CD14-positive monocyte (primary cell): ENCODE measurements around the gene ZBTB7C. TPM values are rescaled to one million over a fixed set of nuclear protein-coding genes. Genes with fewer than 3 reads are reported as not detected.

Experiments
- DNase-seq, 3 donors: peaks; one replicate each; pipeline ENCODE4 v3.0.0-alpha.2; 2011 to 2022
- H2AFZ ChIP-seq: 2 replicates; pipeline ENCODE4 v1.6.0; 2012; ENCODE audit warnings: mild to moderate bottlenecking, low read depth, low read length, inconsistent platforms; ENCODE audit not compliant: insufficient read depth, poor library complexity, severe bottlenecking
- H3K27ac ChIP-seq, 2 donors: 1 replicate in 1 of 2; 2 replicates in 1 of 2; pipeline ENCODE4 v1.5.1; 2012 to 2013; ENCODE audit warnings: low read length in 2 of 2, control low read depth in 1 of 2, inconsistent platforms in 1 of 2, low read depth in 1 of 2, mild to moderate bottlenecking in 1 of 2
- H3K27me3 ChIP-seq, 2 donors: one replicate each; pipeline versions ENCODE4 v1.6.0 to v1.6.1; 2011 to 2013; ENCODE audit warnings: low read length in 2 of 2; ENCODE audit not compliant: control insufficient read depth in 2 of 2, insufficient read depth in 2 of 2
- H3K36me3 ChIP-seq, 2 donors: replicated peaks in 1 of 2; 1 replicate in 1 of 2; 2 replicates in 1 of 2; pipeline versions ENCODE4 v1.5.1 to v1.6.1; 2012 to 2013; ENCODE audit warnings: low read length in 2 of 2, control low read depth in 1 of 2, inconsistent platforms in 1 of 2, mild to moderate bottlenecking in 1 of 2; ENCODE audit not compliant: insufficient read depth in 2 of 2, control insufficient read depth in 1 of 2
- H3K4me1 ChIP-seq, 2 donors: 1 replicate in 1 of 2; 2 replicates in 1 of 2; pipeline versions ENCODE4 v1.5.1 to v1.6.1; 2012 to 2013; ENCODE audit warnings: low read length in 2 of 2, control low read depth in 1 of 2, inconsistent platforms in 1 of 2, mild to moderate bottlenecking in 1 of 2, moderate library complexity in 1 of 2; ENCODE audit not compliant: insufficient read depth in 2 of 2, control insufficient read depth in 1 of 2
- H3K4me2 ChIP-seq: replicated peaks from 2 replicates; pipeline ENCODE3; 2012; ENCODE audit warnings: low read length, moderate library complexity, mild to moderate bottlenecking; ENCODE audit not compliant: poor library complexity, severe bottlenecking; ENCODE audit errors: extremely low read depth
- H3K4me3 ChIP-seq, 3 experiments: fragments of 200-600 bp in 1 of 3; sonication (generic) in 1 of 3; replicated peaks in 1 of 3; 1 replicate in 2 of 3; 2 replicates in 1 of 3; pipeline ENCODE4 v1.5.1; 2011 to 2013; ENCODE audit warnings: low read length in 3 of 3, mild to moderate bottlenecking in 3 of 3, control low read depth in 2 of 3, low read depth in 2 of 3, inconsistent platforms in 1 of 3, moderate library complexity in 1 of 3
- H3K79me2 ChIP-seq: 2 replicates; pipeline ENCODE4 v1.6.0; 2012; ENCODE audit warnings: mild to moderate bottlenecking, control low read depth, inconsistent platforms, low read length, moderate library complexity; ENCODE audit not compliant: insufficient read depth
- H3K9ac ChIP-seq: 2 replicates; pipeline ENCODE4 v1.6.0; 2017; ENCODE audit warnings: low read length, mild to moderate bottlenecking; ENCODE audit not compliant: insufficient read depth, poor library complexity, severe bottlenecking
- H3K9me3 ChIP-seq, 2 donors: replicated peaks in 1 of 2; 1 replicate in 1 of 2; 2 replicates in 1 of 2; pipeline versions ENCODE4 v1.5.1 to v1.6.1; 2012 to 2013; ENCODE audit warnings: low read length in 2 of 2, control low read depth in 1 of 2; ENCODE audit not compliant: control insufficient read depth in 1 of 2, insufficient read depth in 1 of 2
- H4K20me1 ChIP-seq: 2 replicates; pipeline ENCODE4 v1.6.0; 2012; ENCODE audit warnings: mild to moderate bottlenecking, low read length, control low read depth, moderate library complexity; ENCODE audit not compliant: insufficient read depth
- H3K27ac Mint-ChIP-seq, 7 donors: one replicate each; pipeline ENCODE4 v1.8.0; 2020; ENCODE audit warnings: mild to moderate bottlenecking in 7 of 7, mixed read lengths in 7 of 7, moderate library complexity in 6 of 7, inconsistent platforms in 2 of 7
- H3K27me3 Mint-ChIP-seq, 3 donors: one replicate each; pipeline ENCODE4 v1.8.0; 2021 to 2022; ENCODE audit warnings: low read depth in 3 of 3, mild to moderate bottlenecking in 3 of 3, mixed read lengths in 3 of 3, moderate library complexity in 3 of 3, inconsistent platforms in 1 of 3
- H3K36me3 Mint-ChIP-seq, 2 donors: one replicate each; pipeline ENCODE4 v1.8.0; 2020; ENCODE audit warnings: mixed read lengths in 2 of 2, inconsistent platforms in 1 of 2, mild to moderate bottlenecking in 1 of 2
- H3K4me1 Mint-ChIP-seq: one replicate; pipeline ENCODE4 v1.8.0; 2020; ENCODE audit warnings: mild to moderate bottlenecking, mixed read lengths
- H3K4me3 Mint-ChIP-seq, 2 donors: one replicate each; pipeline ENCODE4 v1.8.0; 2020; ENCODE audit warnings: mild to moderate bottlenecking in 2 of 2, mixed read lengths in 2 of 2, moderate library complexity in 1 of 2
- H3K9me3 Mint-ChIP-seq, 7 donors: one replicate each; pipeline ENCODE4 v1.8.0; 2020 to 2022; ENCODE audit warnings: mixed read lengths in 7 of 7, mild to moderate bottlenecking in 6 of 7, moderate library complexity in 6 of 7, inconsistent platforms in 2 of 7
- WGBS: methylation state at CpG from one replicate; pipeline ENCODE4 v1.1.5; 2013; ENCODE audit warnings: missing lambda C conversion rate; ENCODE audit not compliant: insufficient coverage; 5-methylcytosine and 5-hydroxymethylcytosine counted together
- intact Hi-C, 2 donors: fragments of 100-400 bp; cut with micrococcal nuclease; formaldehyde crosslinking; loops; one replicate each; pipeline versions ENCODE4 v1.15.0 to v1.15.1; 2023
- polyA plus RNA-seq, 3 donors: library from polyadenylated mRNA; depleted of rRNA in 1 of 3; unstranded in 2 of 3; stranded (reverse) in 1 of 3; fragments of 300-500 nt in 2 of 3; fragments of >200 nt in 1 of 3; fragmentation: Illumina TruSeq in 2 of 3; gene quantifications; 1 replicate in 2 of 3; 2 replicates in 1 of 3; pipeline ENCODE4 v1.2.3, GENCODE V29; 2012 to 2021
- TF ChIP-seq, protein P1 (sequence below): fragments of 200-600 bp; IDR thresholded peaks from one replicate; pipeline ENCODE4 v1.8.0; 2022; ENCODE audit warnings: antibody characterized with exemption, mild to moderate bottlenecking

The ZBTB7C gene
- polyA plus RNA-seq, 3 donors = 0.03 to 0.09 TPM; not detected in 1

DNA sequence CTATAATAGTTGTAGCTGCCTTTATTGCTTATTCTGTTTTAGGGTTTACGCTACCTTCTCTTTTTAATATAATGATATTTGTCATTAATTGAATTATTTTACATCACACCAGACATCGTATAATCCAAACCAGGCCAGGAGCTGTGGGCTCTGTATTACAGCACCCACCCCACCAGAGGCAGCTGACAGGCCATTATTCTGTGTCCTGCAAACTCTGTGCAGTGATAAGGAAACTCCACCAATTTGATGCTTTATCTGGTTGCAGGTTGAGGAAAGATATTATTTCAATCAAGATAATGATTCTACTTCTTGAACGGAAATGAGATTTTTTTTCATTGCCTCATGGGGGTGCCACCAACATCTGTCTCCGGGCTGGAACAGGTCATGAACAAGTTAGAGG is 227.3 kb downstream of the ZBTB7C start:
- H3K4me1 Mint-ChIP-seq = no peaks in the 10 kb centered on the region
- no peaks in the 10 kb centered on the region for H3K36me3 ChIP-seq
- peaks cover 0 to 2% of the 10 kb centered on the region in 2 donors for H3K4me1 ChIP-seq
- no peak overlapping the region for H3K9ac ChIP-seq
- 85% methylated on average over 2 of the region's 4 CpGs for WGBS
- TF ChIP-seq, protein P1, sequence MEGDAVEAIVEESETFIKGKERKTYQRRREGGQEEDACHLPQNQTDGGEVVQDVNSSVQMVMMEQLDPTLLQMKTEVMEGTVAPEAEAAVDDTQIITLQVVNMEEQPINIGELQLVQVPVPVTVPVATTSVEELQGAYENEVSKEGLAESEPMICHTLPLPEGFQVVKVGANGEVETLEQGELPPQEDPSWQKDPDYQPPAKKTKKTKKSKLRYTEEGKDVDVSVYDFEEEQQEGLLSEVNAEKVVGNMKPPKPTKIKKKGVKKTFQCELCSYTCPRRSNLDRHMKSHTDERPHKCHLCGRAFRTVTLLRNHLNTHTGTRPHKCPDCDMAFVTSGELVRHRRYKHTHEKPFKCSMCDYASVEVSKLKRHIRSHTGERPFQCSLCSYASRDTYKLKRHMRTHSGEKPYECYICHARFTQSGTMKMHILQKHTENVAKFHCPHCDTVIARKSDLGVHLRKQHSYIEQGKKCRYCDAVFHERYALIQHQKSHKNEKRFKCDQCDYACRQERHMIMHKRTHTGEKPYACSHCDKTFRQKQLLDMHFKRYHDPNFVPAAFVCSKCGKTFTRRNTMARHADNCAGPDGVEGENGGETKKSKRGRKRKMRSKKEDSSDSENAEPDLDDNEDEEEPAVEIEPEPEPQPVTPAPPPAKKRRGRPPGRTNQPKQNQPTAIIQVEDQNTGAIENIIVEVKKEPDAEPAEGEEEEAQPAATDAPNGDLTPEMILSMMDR = no peak
- no peak for DNase-seq
- H3K27ac Mint-ChIP-seq = no peak overlapping the region
- H3K4me3 ChIP-seq = no peak overlapping the region
- H3K27me3 Mint-ChIP-seq = peaks cover 16 to 21% (median 20%) of the 10 kb centered on the region in 3 donors
- no peak overlapping the region for H3K4me2 ChIP-seq
- H2AFZ ChIP-seq = no peak overlapping the region
- peaks cover 2 to 13% (median 5%) of the 10 kb centered on the region in 7 donors for H3K9me3 Mint-ChIP-seq
- peaks cover 0 to 8% of the 10 kb centered on the region in 2 donors for H3K9me3 ChIP-seq
- H4K20me1 ChIP-seq = no peaks in the 10 kb centered on the region
- no peaks in the 10 kb centered on the region for H3K79me2 ChIP-seq
- no peak overlapping the region for H3K27ac ChIP-seq
- H3K27me3 ChIP-seq = no peaks in the 10 kb centered on the region
- no peak overlapping the region for H3K4me3 Mint-ChIP-seq
- intact Hi-C loops = no loop called here
- no peaks in the 10 kb centered on the region for H3K36me3 Mint-ChIP-seq

DNA sequence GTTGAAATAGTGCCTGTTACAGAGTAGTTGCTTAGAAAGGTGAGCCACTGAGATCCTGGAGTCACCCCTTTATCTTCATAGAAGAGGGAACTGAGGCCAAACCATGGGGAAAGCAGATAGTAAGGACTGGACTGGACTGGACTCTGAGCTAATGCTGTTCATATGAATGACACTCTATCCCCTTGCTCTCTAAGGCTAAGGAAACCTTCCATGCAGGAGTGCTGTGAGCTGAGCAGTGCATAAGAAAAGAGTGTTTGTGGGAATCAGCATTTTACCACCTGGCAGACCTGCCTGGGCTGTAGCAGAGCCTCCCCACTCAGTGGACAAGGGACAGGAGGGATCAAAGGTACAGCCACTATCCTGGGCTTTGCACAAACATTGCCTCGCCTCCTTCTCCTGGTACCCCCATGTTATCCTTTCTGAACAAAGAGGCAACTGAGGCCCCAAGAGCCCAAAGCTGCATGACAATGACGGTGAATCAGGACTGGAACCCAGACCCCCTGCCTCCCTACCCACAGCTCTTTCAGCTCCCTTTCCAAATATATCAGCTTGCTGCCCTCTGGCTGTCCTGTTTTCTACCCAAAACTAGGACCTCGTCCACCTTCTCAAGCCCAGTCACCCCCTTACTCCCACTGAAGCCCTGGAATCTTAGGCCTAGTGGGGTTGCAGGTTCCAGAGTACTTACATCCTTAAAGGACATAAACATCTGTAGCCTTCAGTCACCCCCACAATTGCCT is 227.9 kb downstream of the ZBTB7C start:
- Histone ChIP-seq H4K20me1 (no peaks in the 10 kb centered on the region), H3K9ac (no peak overlapping the region), H2AFZ (no peak overlapping the region), H3K79me2 (no peaks in the 10 kb centered on the region), H3K4me1 (peaks cover 0 to 2% of the 10 kb centered on the region in 2 donors), H3K4me3 (no peak overlapping the region), H3K27ac (no peak overlapping the region), H3K4me2 (no peak overlapping the region), H3K9me3 (peaks cover 0 to 8% of the 10 kb centered on the region in 2 donors), H3K36me3 (no peaks in the 10 kb centered on the region), H3K27me3 (no peaks in the 10 kb centered on the region)
- Mint-ChIP-seq H3K9me3 (peaks cover 2 to 13% (median 5%) of the 10 kb centered on the region in 7 donors), H3K27me3 (peaks cover 11 to 17% (median 15%) of the 10 kb centered on the region in 3 donors), H3K27ac (no peak overlapping the region), H3K36me3 (no peaks in the 10 kb centered on the region), H3K4me3 (no peak overlapping the region), H3K4me1 (no peaks in the 10 kb centered on the region)
- 95% methylated on average over 2 of the region's 3 CpGs for WGBS
- DNase-seq = no peak
- TF ChIP-seq, protein P1 = no peak
- intact Hi-C loops = no loop called here
